OCI-LY1 (cell line): ENCODE results near the gene KRTAP1-1.

ENCODE experiments used
- CTCF ChIP-seq: fragments of 200-600 bp; sonication (generic), shearing (Covaris generic); IDR thresholded peaks from 2 replicates; pipeline ENCODE4 v1.5.1; 2017; ENCODE audit warnings: mild to moderate bottlenecking, antibody characterized with exemption, low read length, moderate library complexity, mixed read lengths
- EZH2 ChIP-seq: fragments of 200-600 bp; sonication (generic), shearing (Covaris generic); IDR thresholded peaks from 2 replicates; pipeline ENCODE4 v1.8.0; 2017; ENCODE audit warnings: borderline replicate concordance, mixed run types, mild to moderate bottlenecking, antibody characterized with exemption, low read length, moderate library complexity, mixed read lengths

GRCh38 chr17:41003926-41004325 is 37.3 kb downstream of the KRTAP1-1 start:
- TF ChIP-seq CTCF (no peak), EZH2 (no peak)
